ENCODE data around the gene TAL1. TPM values are rescaled to one million over a fixed set of nuclear protein-coding genes. Genes with fewer than 3 reads are reported as not detected.

Gene TAL1
- not detected in 5 replicates for total RNA-seq (2022; extraction: Qiagen RNA extraction; ENCODE audit: low read depth)

DNA sequence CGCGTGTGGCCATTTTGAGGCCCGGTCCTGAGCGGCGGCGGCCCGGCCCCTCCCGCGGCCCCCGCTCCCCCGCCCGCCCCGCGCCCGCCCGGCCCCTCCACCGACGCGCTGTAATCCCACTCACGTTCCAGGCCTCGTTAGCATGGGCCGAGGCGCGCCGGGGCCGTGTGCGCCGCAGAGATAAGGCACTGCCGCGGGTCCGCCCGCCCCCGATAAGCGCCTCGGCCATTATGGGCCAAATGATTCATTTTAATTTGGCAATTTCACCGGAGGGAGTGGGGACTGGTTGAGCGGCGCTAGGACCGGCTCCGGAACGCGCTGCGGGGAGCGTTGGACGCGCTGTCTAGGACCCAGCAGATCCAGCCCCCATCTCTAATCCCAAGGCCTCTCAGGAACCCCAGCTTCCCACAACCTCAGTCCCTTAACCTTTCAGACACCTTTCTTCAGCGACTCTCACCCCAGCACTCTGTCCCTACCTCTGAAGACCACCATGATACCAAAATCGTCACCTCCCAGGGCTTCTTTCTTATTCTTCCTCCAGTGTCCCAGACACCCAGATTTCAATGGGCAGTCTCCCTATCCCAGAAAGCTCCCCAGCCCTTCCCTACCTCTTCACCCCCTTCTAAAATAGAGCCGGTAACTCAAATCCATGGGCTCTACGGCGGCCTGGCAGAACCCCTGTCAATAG, at the start of gene TAL1:
Gene TAL1, minus strand, starts transcription at position 39 of the 688 bp plus-strand sequence. CDS start 6,337 bp downstream, outside the sequence.

GRCh38 chr1:47189844-47190508, 42.0 kb downstream of the TAL1 start, which contains the start of gene PDZK1IP1:
Gene PDZK1IP1, minus strand, starts transcription at chr1:47190036. Its CDS starts 104 bp downstream, at chr1:47189932.

Other genes starting within 250 kb of the TAL1 start
- 0.11 TPM in 1 of 5 replicates, not detected in the others for gene CYP4X1, start 208.6 kb downstream of the TAL1 start, total RNA-seq (2022; extraction: Qiagen RNA extraction; ENCODE audit: low read depth)
- not detected in 5 replicates for gene CYP4Z1, start 165.0 kb downstream of the TAL1 start, total RNA-seq (2022; extraction: Qiagen RNA extraction; ENCODE audit: low read depth)
- not detected in 5 replicates for gene CYP4A22, start 94.8 kb downstream of the TAL1 start, total RNA-seq (2022; extraction: Qiagen RNA extraction; ENCODE audit: low read depth)
- 6.2 to 9.4 TPM (median 8.5 TPM) in 5 replicates for gene PDZK1IP1, start 42.2 kb downstream of the TAL1 start, total RNA-seq (2022; extraction: Qiagen RNA extraction; ENCODE audit: low read depth)
- 8.8 to 11.8 TPM (median 9.9 TPM) in 5 replicates for gene STIL, start 81.9 kb upstream of the TAL1 start, total RNA-seq (2022; extraction: Qiagen RNA extraction; ENCODE audit: low read depth)
- gene CMPK1, start 101.6 kb upstream of the TAL1 start, total RNA-seq (2022; extraction: Qiagen RNA extraction; ENCODE audit: low read depth) = 48.9 to 68.2 TPM (median 62.5 TPM) in 5 replicates
- gene FOXE3, start 184.1 kb upstream of the TAL1 start, total RNA-seq (2022; extraction: Qiagen RNA extraction; ENCODE audit: low read depth) = 0.07 to 0.10 TPM in 2 of 5 replicates, not detected in the others
- 0.42 to 0.57 TPM (median 0.48 TPM) in 5 replicates for gene FOXD2, start 205.8 kb upstream of the TAL1 start, total RNA-seq (2022; extraction: Qiagen RNA extraction; ENCODE audit: low read depth)

Data from A549 treated with GW870086 at 1 μM for 4 hours (cell line).